Ishikawa (cell line): ENCODE measurements around the gene FTSJ1.

Experiments used
- CEBPB ChIP-seq: IDR thresholded peaks from 2 replicates; pipeline ENCODE4 v1.6.1; 2012
- EGR1 ChIP-seq: IDR thresholded peaks from 2 replicates; pipeline ENCODE4 v1.6.1; 2012
- EP300 ChIP-seq: IDR thresholded peaks from 2 replicates; pipeline ENCODE4 v1.6.1; 2012; ENCODE audit warnings: borderline replicate concordance
- FOXM1 ChIP-seq: IDR thresholded peaks from 2 replicates; pipeline ENCODE4 v1.6.1; 2012; ENCODE audit warnings: low read depth, borderline replicate concordance
- NFIC ChIP-seq: IDR thresholded peaks from 2 replicates; pipeline ENCODE4 v1.6.1; 2012
- RAD21 ChIP-seq: IDR thresholded peaks from 2 replicates; pipeline ENCODE4 v1.6.1; 2012; ENCODE audit warnings: low read depth
- TAF1 ChIP-seq: IDR thresholded peaks from 2 replicates; pipeline ENCODE4 v1.6.1; 2012; ENCODE audit warnings: low read depth, mild to moderate bottlenecking
- TCF12 ChIP-seq: IDR thresholded peaks from 2 replicates; pipeline ENCODE4 v1.6.1; 2012; ENCODE audit warnings: low read depth
- TEAD4 ChIP-seq: IDR thresholded peaks from 2 replicates; pipeline ENCODE4 v1.6.1; 2012
- YY1 ChIP-seq: IDR thresholded peaks from 2 replicates; pipeline ENCODE4 v1.6.1; 2012; ENCODE audit warnings: low read depth
- TF ChIP-seq, protein P1 (sequence below): IDR thresholded peaks from 2 replicates; pipeline ENCODE4 v1.6.1; 2012
- TF ChIP-seq, protein P2 (sequence below): IDR thresholded peaks from 2 replicates; pipeline ENCODE4 v1.6.1; 2012; ENCODE audit warnings: low read depth, mild to moderate bottlenecking

DNA sequence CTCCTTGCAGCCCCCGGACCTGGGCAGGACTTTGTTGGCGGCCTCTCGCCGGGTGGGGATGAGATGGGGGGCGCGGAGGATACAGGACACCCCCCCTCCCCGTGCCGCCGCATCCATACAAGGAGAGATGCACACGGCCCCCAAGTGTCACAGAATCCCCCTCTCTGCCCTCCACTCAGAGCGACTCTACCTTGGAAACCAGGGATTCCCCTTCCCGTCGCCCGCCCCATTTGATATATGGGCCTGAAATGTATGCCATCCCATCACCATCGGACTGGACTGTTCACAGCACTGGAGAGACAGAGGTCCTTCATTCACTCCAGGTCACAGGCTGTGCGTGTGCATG lies 33.2 kb downstream of the FTSJ1 start:
- TF ChIP-seq, protein P1, sequence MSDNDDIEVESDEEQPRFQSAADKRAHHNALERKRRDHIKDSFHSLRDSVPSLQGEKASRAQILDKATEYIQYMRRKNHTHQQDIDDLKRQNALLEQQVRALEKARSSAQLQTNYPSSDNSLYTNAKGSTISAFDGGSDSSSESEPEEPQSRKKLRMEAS: no peak
- TF ChIP-seq EGR1: no peak
- TF ChIP-seq FOXM1: no peak
- no peak for TF ChIP-seq TEAD4
- TF ChIP-seq CEBPB: no peak
- TF ChIP-seq EP300: no peak
- TF ChIP-seq TCF12: no peak
- no peak for TF ChIP-seq YY1
- no peak for TF ChIP-seq TAF1
- TF ChIP-seq, protein P2, sequence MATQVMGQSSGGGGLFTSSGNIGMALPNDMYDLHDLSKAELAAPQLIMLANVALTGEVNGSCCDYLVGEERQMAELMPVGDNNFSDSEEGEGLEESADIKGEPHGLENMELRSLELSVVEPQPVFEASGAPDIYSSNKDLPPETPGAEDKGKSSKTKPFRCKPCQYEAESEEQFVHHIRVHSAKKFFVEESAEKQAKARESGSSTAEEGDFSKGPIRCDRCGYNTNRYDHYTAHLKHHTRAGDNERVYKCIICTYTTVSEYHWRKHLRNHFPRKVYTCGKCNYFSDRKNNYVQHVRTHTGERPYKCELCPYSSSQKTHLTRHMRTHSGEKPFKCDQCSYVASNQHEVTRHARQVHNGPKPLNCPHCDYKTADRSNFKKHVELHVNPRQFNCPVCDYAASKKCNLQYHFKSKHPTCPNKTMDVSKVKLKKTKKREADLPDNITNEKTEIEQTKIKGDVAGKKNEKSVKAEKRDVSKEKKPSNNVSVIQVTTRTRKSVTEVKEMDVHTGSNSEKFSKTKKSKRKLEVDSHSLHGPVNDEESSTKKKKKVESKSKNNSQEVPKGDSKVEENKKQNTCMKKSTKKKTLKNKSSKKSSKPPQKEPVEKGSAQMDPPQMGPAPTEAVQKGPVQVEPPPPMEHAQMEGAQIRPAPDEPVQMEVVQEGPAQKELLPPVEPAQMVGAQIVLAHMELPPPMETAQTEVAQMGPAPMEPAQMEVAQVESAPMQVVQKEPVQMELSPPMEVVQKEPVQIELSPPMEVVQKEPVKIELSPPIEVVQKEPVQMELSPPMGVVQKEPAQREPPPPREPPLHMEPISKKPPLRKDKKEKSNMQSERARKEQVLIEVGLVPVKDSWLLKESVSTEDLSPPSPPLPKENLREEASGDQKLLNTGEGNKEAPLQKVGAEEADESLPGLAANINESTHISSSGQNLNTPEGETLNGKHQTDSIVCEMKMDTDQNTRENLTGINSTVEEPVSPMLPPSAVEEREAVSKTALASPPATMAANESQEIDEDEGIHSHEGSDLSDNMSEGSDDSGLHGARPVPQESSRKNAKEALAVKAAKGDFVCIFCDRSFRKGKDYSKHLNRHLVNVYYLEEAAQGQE: no peak
- no peak for TF ChIP-seq RAD21
- TF ChIP-seq NFIC: no peak
